ENCODE measurements around the gene PSMG4. TPM values are rescaled to one million over a fixed set of nuclear protein-coding genes. Genes with fewer than 3 reads are reported as not detected.

Gene PSMG4
- total and polyA plus RNA-seq, 2 of the 8 experiments (the other 6 are each of a cell fraction or from before 2014, with no cell fraction given) = 40.6 to 113 TPM

DNA sequence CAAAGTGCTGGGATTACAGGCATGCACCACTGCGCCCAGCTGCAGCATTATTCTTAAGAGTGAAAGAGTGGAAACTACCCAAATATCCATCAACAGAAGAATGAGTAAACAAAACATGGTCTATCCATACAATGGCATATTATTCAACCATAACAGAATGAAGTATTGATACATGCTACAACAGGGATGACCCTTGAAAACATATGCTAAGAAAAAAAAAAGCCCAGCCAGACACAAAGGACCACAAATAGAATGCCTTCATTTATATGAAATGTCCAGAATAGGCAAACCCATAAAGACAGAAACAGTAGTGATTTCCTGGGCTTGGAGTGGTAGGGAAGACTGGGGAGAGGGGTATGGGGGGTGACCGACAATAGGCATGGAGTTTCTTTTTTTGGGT is 38.4 kb upstream of the PSMG4 start:
- H2BK15ac ChIP-seq (ENCODE audit: low read length) = no peak overlapping the region
- H3K4ac ChIP-seq (replicated peaks; ENCODE audit: insufficient read length, low read depth, low read length) = no peak overlapping the region
- H3K23ac ChIP-seq (ENCODE audit: insufficient read length) = no peak overlapping the region
- no peak overlapping the region for H2BK5ac ChIP-seq (ENCODE audit: low read depth, low read length)
- H2BK20ac ChIP-seq (ENCODE audit: low read length) = no peak overlapping the region
- H3K18ac ChIP-seq (ENCODE audit: extremely low read depth, low read length) = no peak overlapping the region
- H3K4me3 ChIP-seq (ENCODE audit: extremely low read depth in 1 of 4, insufficient read depth in 2 of 4, low read depth in 3 of 4, low read length in 4 of 4) = no peak overlapping the region
- no peaks in the 10 kb centered on the region for H3K79me1 ChIP-seq (ENCODE audit: low read depth, low read length)
- peaks cover 0 to 5% of the 10 kb centered on the region in 2 experiments for H4K20me1 ChIP-seq (replicated peaks in 1 of 2; ENCODE audit: control insufficient read depth in 1 of 2, insufficient read depth in 2 of 2, low read length in 2 of 2)
- H3K4me2 ChIP-seq (ENCODE audit: insufficient read depth in 1 of 2, low read depth in 2 of 2, low read length in 2 of 2) = no peak overlapping the region
- H2BK12ac ChIP-seq (ENCODE audit: low read depth, low read length) = no peak overlapping the region
- H2BK120ac ChIP-seq (replicated peaks; ENCODE audit: low read depth, low read length) = no peak overlapping the region
- DNase-seq (ENCODE audit: low read depth in 1 of 2, low spot score in 2 of 2) (no peak), FAIRE-seq (no peak)
- no peak overlapping the region for H3K9ac ChIP-seq (replicated peaks in 1 of 4; ENCODE audit: extremely low read depth in 1 of 4, low read depth in 3 of 4, low read length in 3 of 4)
- no peak overlapping the region for H4K5ac ChIP-seq (ENCODE audit: insufficient read length, low read depth, low read length)
- CTCF ChIA-PET (ENCODE audit: partially characterized antibody) = interaction anchor here (0.6 to 3.8 kb wide), 6 partner anchors 9 to 69 kb away, joined by 3 to 13 read pairs (median 3); no protein-coding TSS in a partner anchor
- H3K79me2 ChIP-seq (ENCODE audit: control insufficient read depth in 1 of 2, insufficient read depth in 2 of 2, low read length in 2 of 2) = no peaks in the 10 kb centered on the region
- H3K27me3 ChIP-seq (replicated peaks in 1 of 4; ENCODE audit: control insufficient read depth in 3 of 4, extremely low read depth in 1 of 4, insufficient read depth in 3 of 4, low read length in 3 of 4) = no peaks in the 10 kb centered on the region
- no peak overlapping the region for H3K14ac ChIP-seq (ENCODE audit: insufficient read length)
- H2AFZ ChIP-seq (ENCODE audit: low read length) = no peak overlapping the region
- no peak overlapping the region for H4K91ac ChIP-seq (replicated peaks; ENCODE audit: insufficient read length, low read length)
- peaks cover 0 to 17% (median 5%) of the 10 kb centered on the region in 4 experiments; a peak in 5 of 8 replicates for H3K36me3 ChIP-seq (ENCODE audit: control insufficient read depth in 2 of 4, insufficient read depth in 4 of 4, low read length in 3 of 4)
- no peak overlapping the region for H3K27ac ChIP-seq (ENCODE audit: low read depth, low read length)
- no peak overlapping the region for H4K8ac ChIP-seq (ENCODE audit: extremely low read depth, insufficient read depth, low read length)
- H3K23me2 ChIP-seq (ENCODE audit: low read depth, low read length) = peaks cover 5% of the 10 kb centered on the region; the same call in 1 of the 2 replicates
- H3K9me3 ChIP-seq (ENCODE audit: insufficient read depth in 2 of 2, low read depth in 1 of 2, low read length in 1 of 2) = no peaks in the 10 kb centered on the region
- WGBS, 2 experiments (ENCODE audit: extremely low coverage in 1 of 2, insufficient coverage in 1 of 2, insufficient read length in 1 of 2, insufficient replicate concordance in 2 of 2, low coverage in 1 of 2, low lambda C conversion rate in 2 of 2, missing lambda C conversion rate in 1 of 2) = 80% methylated on average over 2 of the region's 2 CpGs; no CpG with 5 or more reads in 1 of the 2 experiments
- H3K4me1 ChIP-seq (replicated peaks in 1 of 4; ENCODE audit: control insufficient read depth in 3 of 4, insufficient read depth in 4 of 4, low read length in 3 of 4) = peaks cover 0 to 2% (median 0%) of the 10 kb centered on the region in 4 experiments; a peak in 1 of 7 replicates
- POLR2A ChIA-PET (ENCODE audit: partially characterized antibody) = interaction anchor here (1.4 to 3.0 kb wide), 2 partner anchors 9 to 11 kb away, joined by 3 to 9 read pairs; no protein-coding TSS in a partner anchor
- H2AK5ac ChIP-seq (ENCODE audit: low read depth, low read length) = no peak overlapping the region
- no peak overlapping the region for H3K56ac ChIP-seq (replicated peaks; ENCODE audit: insufficient read length, low read depth, low read length)
- TF ChIP-seq PHF8 (conservative IDR thresholded peaks at IDR 0.05; ENCODE audit: low read depth, low read length) (no peak), RNF2 (IDR thresholded peaks at IDR 0.05; ENCODE audit: borderline replicate concordance, low read depth, low read length, missing control alignments, poor library complexity, severe bottlenecking) (no peak), TAF1 (IDR thresholded peaks at IDR 0.05; ENCODE audit: low read depth, low read length) (no peak), YY1 (IDR thresholded peaks at IDR 0.05; ENCODE audit: low read depth, low read length) (no peak), SIX5 (IDR thresholded peaks at IDR 0.05; ENCODE audit: low read depth, low read length) (no peak), SIRT6 (IDR thresholded peaks at IDR 0.05; ENCODE audit: low read length) (no peak), RFX5 (IDR thresholded peaks at IDR 0.05; ENCODE audit: borderline replicate concordance, low read depth, low read length) (no peak), ASH2L (IDR thresholded peaks at IDR 0.05; ENCODE audit: low read length) (no peak), GTF2F1 (IDR thresholded peaks at IDR 0.05; ENCODE audit: borderline replicate concordance, low read depth, low read length) (no peak)
- TF ChIP-seq, protein P1, sequence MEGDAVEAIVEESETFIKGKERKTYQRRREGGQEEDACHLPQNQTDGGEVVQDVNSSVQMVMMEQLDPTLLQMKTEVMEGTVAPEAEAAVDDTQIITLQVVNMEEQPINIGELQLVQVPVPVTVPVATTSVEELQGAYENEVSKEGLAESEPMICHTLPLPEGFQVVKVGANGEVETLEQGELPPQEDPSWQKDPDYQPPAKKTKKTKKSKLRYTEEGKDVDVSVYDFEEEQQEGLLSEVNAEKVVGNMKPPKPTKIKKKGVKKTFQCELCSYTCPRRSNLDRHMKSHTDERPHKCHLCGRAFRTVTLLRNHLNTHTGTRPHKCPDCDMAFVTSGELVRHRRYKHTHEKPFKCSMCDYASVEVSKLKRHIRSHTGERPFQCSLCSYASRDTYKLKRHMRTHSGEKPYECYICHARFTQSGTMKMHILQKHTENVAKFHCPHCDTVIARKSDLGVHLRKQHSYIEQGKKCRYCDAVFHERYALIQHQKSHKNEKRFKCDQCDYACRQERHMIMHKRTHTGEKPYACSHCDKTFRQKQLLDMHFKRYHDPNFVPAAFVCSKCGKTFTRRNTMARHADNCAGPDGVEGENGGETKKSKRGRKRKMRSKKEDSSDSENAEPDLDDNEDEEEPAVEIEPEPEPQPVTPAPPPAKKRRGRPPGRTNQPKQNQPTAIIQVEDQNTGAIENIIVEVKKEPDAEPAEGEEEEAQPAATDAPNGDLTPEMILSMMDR (IDR thresholded peaks at IDR 0.05; ENCODE audit: control extremely low read depth in 1 of 3, insufficient read depth in 1 of 3, low read depth in 1 of 3, low read length in 3 of 3) = no peak
- TF ChIP-seq, protein P2, sequence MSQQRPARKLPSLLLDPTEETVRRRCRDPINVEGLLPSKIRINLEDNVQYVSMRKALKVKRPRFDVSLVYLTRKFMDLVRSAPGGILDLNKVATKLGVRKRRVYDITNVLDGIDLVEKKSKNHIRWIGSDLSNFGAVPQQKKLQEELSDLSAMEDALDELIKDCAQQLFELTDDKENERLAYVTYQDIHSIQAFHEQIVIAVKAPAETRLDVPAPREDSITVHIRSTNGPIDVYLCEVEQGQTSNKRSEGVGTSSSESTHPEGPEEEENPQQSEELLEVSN (IDR thresholded peaks at IDR 0.05) = no peak

Data from H1 (cell line).